Measurements from ENCODE around the gene PLEKHA7.
"Not testable (repeated sequence)": the region's sequence is repeated elsewhere in the genome, so short reads cannot be mapped to it uniquely, and the experiment has no call there.

PLEKHA7 gene

GRCh38 chr11:16920559-16920958 is 93.7 kb downstream of the PLEKHA7 start:
- Histone ChIP-seq H3K4me1 (ENCODE audit: low read depth, poor library complexity, severe bottlenecking) (peaks cover 24% of the 10 kb centered on the region), H3K4me2 (no peak overlapping the region), H2AFZ (ENCODE audit: low read depth) (no peak overlapping the region), H3K27me3 (ENCODE audit: insufficient read depth, low read depth) (no peaks in the 10 kb centered on the region), H3K36me3 (ENCODE audit: insufficient read depth) (no peaks in the 10 kb centered on the region), H3K27ac (no peak overlapping the region), H3K9ac (no peak overlapping the region), H3K79me2 (ENCODE audit: insufficient read depth, low read depth) (no peaks in the 10 kb centered on the region), H3K4me3 (IDR thresholded peaks at IDR 0.05; ENCODE audit: insufficient read depth, low read depth, low read length) (no peak overlapping the region), H4K20me1 (ENCODE audit: insufficient read depth) (no peaks in the 10 kb centered on the region)
- TF ChIP-seq CTCF (conservative IDR thresholded peaks at IDR 0.05; ENCODE audit: low read depth, low read length) = no peak

- H3K36me3 ChIP-seq (ENCODE audit: insufficient read depth); H3K27me3 ChIP-seq (ENCODE audit: insufficient read depth, low read depth); H3K27ac ChIP-seq; H3K4me3 ChIP-seq (IDR thresholded peaks at IDR 0.05; ENCODE audit: insufficient read depth, low read depth, low read length); H2AFZ ChIP-seq (ENCODE audit: low read depth); H3K9ac ChIP-seq; H4K20me1 ChIP-seq (ENCODE audit: insufficient read depth); H3K79me2 ChIP-seq (ENCODE audit: insufficient read depth, low read depth); H3K4me2 ChIP-seq: not testable (repeated sequence)
- peaks cover 13% of the 10 kb centered on the region for H3K4me1 ChIP-seq (ENCODE audit: low read depth, poor library complexity, severe bottlenecking)
Measured at GRCh38 chr11:16918543-16919182, 95.6 kb downstream of the PLEKHA7 start.

GRCh38 chr11:16917941-16918340 is 96.3 kb downstream of the PLEKHA7 start:
- no peak for TF ChIP-seq CTCF (conservative IDR thresholded peaks at IDR 0.05; ENCODE audit: low read depth, low read length)
- no peak overlapping the region for H2AFZ ChIP-seq (ENCODE audit: low read depth)
- H3K27ac ChIP-seq = no peak overlapping the region
- H3K9ac ChIP-seq = no peak overlapping the region
- H3K4me1 ChIP-seq (ENCODE audit: low read depth, poor library complexity, severe bottlenecking) = peaks cover 13% of the 10 kb centered on the region
- no peaks in the 10 kb centered on the region for H4K20me1 ChIP-seq (ENCODE audit: insufficient read depth)
- H3K79me2 ChIP-seq (ENCODE audit: insufficient read depth, low read depth) = no peaks in the 10 kb centered on the region
- H3K4me2 ChIP-seq = no peak overlapping the region
- no peaks in the 10 kb centered on the region for H3K27me3 ChIP-seq (ENCODE audit: insufficient read depth, low read depth)
- H3K36me3 ChIP-seq (ENCODE audit: insufficient read depth) = no peaks in the 10 kb centered on the region
- no peak overlapping the region for H3K4me3 ChIP-seq (IDR thresholded peaks at IDR 0.05; ENCODE audit: insufficient read depth, low read depth, low read length)

- no peak overlapping the region for H3K9ac ChIP-seq
- peaks cover 61% of the 10 kb centered on the region for H3K4me1 ChIP-seq (ENCODE audit: low read depth, poor library complexity, severe bottlenecking)
- no peak for TF ChIP-seq CTCF (conservative IDR thresholded peaks at IDR 0.05; ENCODE audit: low read depth, low read length)
- no peak overlapping the region for H2AFZ ChIP-seq (ENCODE audit: low read depth)
- no peaks in the 10 kb centered on the region for H3K79me2 ChIP-seq (ENCODE audit: insufficient read depth, low read depth)
- H4K20me1 ChIP-seq (ENCODE audit: insufficient read depth) = no peaks in the 10 kb centered on the region
- no peak overlapping the region; the same call in 1 of the 2 replicates for H3K4me2 ChIP-seq
- no peaks in the 10 kb centered on the region for H3K27me3 ChIP-seq (ENCODE audit: insufficient read depth, low read depth)
- no peak overlapping the region for H3K4me3 ChIP-seq (IDR thresholded peaks at IDR 0.05; ENCODE audit: insufficient read depth, low read depth, low read length)
- no peak overlapping the region; the same call in 1 of the 2 replicates for H3K27ac ChIP-seq
- H3K36me3 ChIP-seq (ENCODE audit: insufficient read depth) = no peaks in the 10 kb centered on the region
Measured at GRCh38 chr11:16912692-16913111, 101.5 kb downstream of the PLEKHA7 start.

- Histone ChIP-seq H2AFZ (ENCODE audit: low read depth) (no peak overlapping the region), H3K27me3 (ENCODE audit: insufficient read depth, low read depth) (no peaks in the 10 kb centered on the region), H3K4me2 (peak overlapping the region; percentile 71), H3K9ac (peak overlapping the region; percentile 19; the same call in 1 of the 2 replicates), H3K4me1 (ENCODE audit: low read depth, poor library complexity, severe bottlenecking) (peaks cover 61% of the 10 kb centered on the region), H3K79me2 (ENCODE audit: insufficient read depth, low read depth) (no peaks in the 10 kb centered on the region), H4K20me1 (ENCODE audit: insufficient read depth) (no peaks in the 10 kb centered on the region), H3K36me3 (ENCODE audit: insufficient read depth) (no peaks in the 10 kb centered on the region), H3K27ac (peak overlapping the region; percentile 73; the same call in 1 of the 2 replicates), H3K4me3 (IDR thresholded peaks at IDR 0.05; ENCODE audit: insufficient read depth, low read depth, low read length) (no peak overlapping the region)
- no peak for TF ChIP-seq CTCF (conservative IDR thresholded peaks at IDR 0.05; ENCODE audit: low read depth, low read length)
Measured at GRCh38 chr11:16911658-16912057, 102.6 kb downstream of the PLEKHA7 start.
